Right lobe of liver (tissue), 4 donors: ENCODE data around the gene ZNF28.
"Not testable (repeated sequence)": the region's sequence is repeated elsewhere in the genome, so short reads cannot be mapped to it uniquely, and the experiment has no call there.

Experiments
- CTCF ChIP-seq, 4 donors: fragments of 200-600 bp in 3 of 4; fragments of 450-650 bp in 1 of 4; IDR thresholded peaks; one replicate each; pipeline versions ENCODE4 v1.5.1 to v1.8.0; 2016 to 2022; ENCODE audit warnings: antibody characterized with exemption in 4 of 4, mild to moderate bottlenecking in 2 of 4
- POLR2A ChIP-seq: fragments of 450-650 bp; IDR thresholded peaks from one replicate; pipeline ENCODE4 v1.6.1; 2017; ENCODE audit warnings: antibody characterized with exemption, mild to moderate bottlenecking
- donor health status: DM: no; HTN: no; CAD: no.
- donor health status: DM: no; HTN: no; CAD: no.
- donor health status: DM: no; HTN: yes; CAD: no.

GRCh38 chr19:52829866-52830265 is 8.4 kb upstream of the ZNF28 start:
- not testable (repeated sequence) for TF ChIP-seq CTCF (IDR thresholded peaks at IDR 0.05); POLR2A
